IMR-90 (cell line): Measurements from ENCODE around the gene RHBDL1. TPM values are rescaled to one million over a fixed set of nuclear protein-coding genes. Genes with fewer than 3 reads are reported as not detected.

Experiments
- ATAC-seq: fragments of 200-7000 bp; cut with Tn5 transposase; 2 replicates; pipeline ENCODE4 v1.9.1; 2020; ENCODE audit warnings: low read depth, mild to moderate bottlenecking, moderate library complexity
- BruUV-seq: library from RNA; stranded (reverse); fragments of 400-500 nt; replicated peaks from 2 replicates; lab custom pipeline; 2021; lab: Mats Ljungman, UMichigan
- CTCF ChIA-PET: fragments of 300-600 bp; formaldehyde crosslinking; extraction: SDS; loops from one replicate; lab custom pipeline; 2021; ENCODE audit warnings: antibody characterized with exemption; lab: Yijun Ruan, JAX
- POLR2A ChIA-PET: fragments of 300-600 bp; sonication (Branson Sonifier 250); formaldehyde crosslinking; loops from one replicate; lab custom pipeline; 2022; ENCODE audit warnings: antibody characterized with exemption; ENCODE audit not compliant: unreplicated experiment; lab: Charles Lee
- DNase-seq: peaks from one replicate; pipeline ENCODE4 v3.0.0; 2013
- H2AFZ ChIP-seq: replicated peaks from 2 replicates; pipeline ENCODE3; 2013; ENCODE audit warnings: low read length, mild to moderate bottlenecking; ENCODE audit not compliant: poor library complexity
- H2AK5ac ChIP-seq: 2 replicates; pipeline ENCODE4 v1.6.1; 2013; ENCODE audit warnings: low read depth, low read length, inconsistent platforms
- H2AK9ac ChIP-seq: replicated peaks from 2 replicates; pipeline ENCODE3; 2013; ENCODE audit warnings: mild to moderate bottlenecking, low read depth, low read length, moderate library complexity; ENCODE audit not compliant: poor library complexity
- H2BK120ac ChIP-seq: 2 replicates; pipeline ENCODE4 v1.6.1; 2013; ENCODE audit warnings: low read depth, low read length, inconsistent platforms
- H2BK15ac ChIP-seq: 3 replicates; pipeline ENCODE4 v1.6.1; 2013; ENCODE audit warnings: low read depth, low read length, inconsistent platforms
- H2BK20ac ChIP-seq: 2 replicates; pipeline ENCODE4 v1.6.1; 2013; ENCODE audit warnings: low read depth, mild to moderate bottlenecking, inconsistent platforms, low read length, moderate library complexity
- H2BK5ac ChIP-seq: 2 replicates; pipeline ENCODE4 v1.6.1; 2013; ENCODE audit warnings: mild to moderate bottlenecking, low read depth, low read length, inconsistent platforms; ENCODE audit not compliant: poor library complexity, severe bottlenecking
- H3K14ac ChIP-seq: replicated peaks from 2 replicates; pipeline ENCODE4 v1.6.1; 2013; ENCODE audit warnings: low read depth, low read length, inconsistent platforms
- H3K18ac ChIP-seq: 2 replicates; pipeline ENCODE4 v1.6.1; 2013; ENCODE audit warnings: low read depth, low read length, control low read depth
- H3K23ac ChIP-seq: 2 replicates; pipeline ENCODE4 v1.6.1; 2013; ENCODE audit warnings: low read depth, low read length, inconsistent platforms
- H3K27ac ChIP-seq: 2 replicates; pipeline ENCODE4 v1.5.1; 2013; ENCODE audit warnings: mild to moderate bottlenecking, control low read depth, low read length; ENCODE audit not compliant: insufficient read depth
- H3K27me3 ChIP-seq: 2 replicates; pipeline ENCODE4 v1.6.1; 2013; ENCODE audit warnings: low read length; ENCODE audit not compliant: control insufficient read depth, insufficient read depth
- H3K36me3 ChIP-seq: 2 replicates; pipeline ENCODE4 v1.6.1; 2013; ENCODE audit warnings: low read length, mixed read lengths; ENCODE audit not compliant: control insufficient read depth, insufficient read depth
- H3K4ac ChIP-seq: 2 replicates; pipeline ENCODE4 v1.6.1; 2013; ENCODE audit warnings: low read depth, low read length, inconsistent platforms
- H3K4me1 ChIP-seq: 2 replicates; pipeline ENCODE4 v1.6.1; 2013; ENCODE audit warnings: low read length, mixed read lengths; ENCODE audit not compliant: control insufficient read depth, insufficient read depth
- H3K4me2 ChIP-seq: 2 replicates; pipeline ENCODE4 v1.6.1; 2013; ENCODE audit warnings: low read depth, mild to moderate bottlenecking, control low read depth, low read length, moderate library complexity
- H3K4me3 ChIP-seq: 2 replicates; pipeline ENCODE4 v1.5.1; 2013; ENCODE audit warnings: low read depth, mild to moderate bottlenecking, control low read depth, low read length, moderate library complexity; ENCODE audit not compliant: insufficient read depth
- H3K56ac ChIP-seq: 2 replicates; pipeline ENCODE4 v1.6.1; 2013; ENCODE audit warnings: low read length, inconsistent platforms; ENCODE audit not compliant: insufficient read depth; ENCODE audit errors: extremely low read depth
- H3K79me1 ChIP-seq, 2 experiments: 2 replicates each; pipeline ENCODE4 v1.6.1; 2013; ENCODE audit warnings: low read length in 2 of 2, inconsistent platforms in 1 of 2, low read depth in 1 of 2
- H3K9ac ChIP-seq: 2 replicates; pipeline ENCODE4 v1.6.1; 2013; ENCODE audit warnings: low read depth, low read length, control low read depth
- H3K9me1 ChIP-seq: 2 replicates; pipeline ENCODE4 v1.6.1; 2013; ENCODE audit warnings: low read length, inconsistent platforms; ENCODE audit not compliant: insufficient read depth
- H3K9me3 ChIP-seq: 2 replicates; pipeline ENCODE4 v1.6.1; 2013; ENCODE audit warnings: low read length; ENCODE audit not compliant: control insufficient read depth, insufficient read depth
- H4K20me1 ChIP-seq: 2 replicates; pipeline ENCODE4 v1.6.1; 2013; ENCODE audit warnings: low read length, inconsistent platforms; ENCODE audit not compliant: insufficient read depth
- H4K5ac ChIP-seq: 2 replicates; pipeline ENCODE4 v1.6.1; 2013; ENCODE audit warnings: mild to moderate bottlenecking, low read depth, low read length, control low read depth
- H4K8ac ChIP-seq, 2 experiments: 2 replicates each; pipeline ENCODE4 v1.6.1; 2013; ENCODE audit warnings: low read depth in 2 of 2, low read length in 2 of 2, control low read depth in 1 of 2, inconsistent platforms in 1 of 2
- H4K91ac ChIP-seq: 2 replicates; pipeline ENCODE4 v1.6.1; 2013; ENCODE audit warnings: low read depth, low read length, inconsistent platforms; ENCODE audit not compliant: insufficient read depth
- BHLHE40 ChIP-seq: fragments of 150-350 bp; IDR thresholded peaks from 2 replicates; pipeline ENCODE4 v1.6.1; 2016; ENCODE audit warnings: mild to moderate bottlenecking, low read depth, low read length
- CEBPB ChIP-seq: IDR thresholded peaks from 2 replicates; pipeline ENCODE4 v1.6.1; 2012; ENCODE audit warnings: low read depth, low read length, improper control_type of control experiment
- CHD1 ChIP-seq: IDR thresholded peaks from 2 replicates; pipeline ENCODE4 v1.6.1; 2012; ENCODE audit warnings: low read depth, low read length, improper control_type of control experiment
- CTCF ChIP-seq: conservative IDR thresholded peaks from 2 replicates; pipeline ENCODE4 v1.5.1; 2012; ENCODE audit warnings: mild to moderate bottlenecking, low read depth, low read length, improper control_type of control experiment
- FOS ChIP-seq: fragments of 150-350 bp; IDR thresholded peaks from 2 replicates; pipeline ENCODE4 v1.6.1; 2016; ENCODE audit warnings: low read depth, low read length
- MAFK ChIP-seq: IDR thresholded peaks from 2 replicates; pipeline ENCODE4 v1.6.1; 2012; ENCODE audit warnings: low read depth, low read length, improper control_type of control experiment
- MAZ ChIP-seq: IDR thresholded peaks from 2 replicates; pipeline ENCODE4 v1.6.1; 2012; ENCODE audit warnings: low read depth, mild to moderate bottlenecking, low read length, improper control_type of control experiment, moderate library complexity, borderline replicate concordance
- MXI1 ChIP-seq: IDR thresholded peaks from 2 replicates; pipeline ENCODE4 v1.6.1; 2012; ENCODE audit warnings: low read depth, mild to moderate bottlenecking, low read length, moderate library complexity, borderline replicate concordance
- POLR2A ChIP-seq: IDR thresholded peaks from 2 replicates; pipeline ENCODE4 v1.6.1; 2012; ENCODE audit warnings: mild to moderate bottlenecking, low read depth, low read length
- RAD21 ChIP-seq: IDR thresholded peaks from 2 replicates; pipeline ENCODE4 v1.6.1; 2012; ENCODE audit warnings: low read length, improper control_type of control experiment
- RCOR1 ChIP-seq: IDR thresholded peaks from 2 replicates; pipeline ENCODE4 v1.6.1; 2012; ENCODE audit warnings: mild to moderate bottlenecking, low read length, improper control_type of control experiment; ENCODE audit not compliant: insufficient replicate concordance
- RFX5 ChIP-seq: IDR thresholded peaks from 2 replicates; pipeline ENCODE4 v1.8.0; 2012; ENCODE audit warnings: low read depth, mild to moderate bottlenecking, low read length, moderate library complexity
- SMC3 ChIP-seq: fragments of 150-350 bp; IDR thresholded peaks from 2 replicates; pipeline ENCODE4 v1.6.1; 2016; ENCODE audit warnings: low read depth, mild to moderate bottlenecking, antibody characterized with exemption, low read length, moderate library complexity
- USF2 ChIP-seq: fragments of 150-350 bp; IDR thresholded peaks from 2 replicates; pipeline ENCODE4 v1.6.1; 2017; ENCODE audit warnings: mild to moderate bottlenecking, antibody characterized with exemption, low read length, low read depth
- WGBS, 2 experiments: methylation state at CpG; one replicate each; pipeline versions ENCODE4 v1.1.5 to v1.1.7; 2013; ENCODE audit warnings: missing lambda C conversion rate in 2 of 2; ENCODE audit not compliant: insufficient read length in 1 of 2; ENCODE audit errors: extremely low coverage in 2 of 2; 5-methylcytosine and 5-hydroxymethylcytosine counted together
- dilution Hi-C: fragments of 300-500 bp; cut with HindIII; formaldehyde crosslinking; loops from one replicate; pipeline ENCODE4 v1.14.3; 2018; ENCODE audit warnings: low sequenced_read_pairs; ENCODE audit not compliant: unreplicated experiment
- in situ Hi-C: fragments of 300-500 bp; cut with MboI; formaldehyde crosslinking; loops from 3 replicates; pipeline ENCODE4 v1.14.3; 2019; ENCODE audit warnings: low sequenced_read_pairs, inconsistent platforms, mixed read lengths
- intact Hi-C: fragments of 100-400 bp; cut with micrococcal nuclease; formaldehyde crosslinking; loops from 2 replicates; pipeline ENCODE4 v1.10.0; 2022
- polyA plus RNA-seq, 3 experiments: library from polyadenylated mRNA; depleted of rRNA; stranded (reverse); fragments of >200 nt; gene quantifications; 2 replicates each; pipeline ENCODE4 v1.2.3, GENCODE V29; 2012; ENCODE audit warnings: low replicate concordance in 1 of 3
- total RNA-seq: library from RNA; depleted of rRNA; stranded (reverse); fragments of >200 nt; gene quantifications from 2 replicates; pipeline ENCODE4 v1.2.3, GENCODE V29; 2012
- TF ChIP-seq, protein P1 (sequence below): fragments of 150-350 bp; IDR thresholded peaks from 2 replicates; pipeline ENCODE4 v1.6.1; 2016; ENCODE audit warnings: low read depth, mild to moderate bottlenecking, low read length, moderate library complexity, borderline replicate concordance

RHBDL1 gene
- total and polyA plus RNA-seq, 2 of the 4 experiments (the other 2 are of a cell fraction): 0.72 to 4.1 TPM

DNA sequence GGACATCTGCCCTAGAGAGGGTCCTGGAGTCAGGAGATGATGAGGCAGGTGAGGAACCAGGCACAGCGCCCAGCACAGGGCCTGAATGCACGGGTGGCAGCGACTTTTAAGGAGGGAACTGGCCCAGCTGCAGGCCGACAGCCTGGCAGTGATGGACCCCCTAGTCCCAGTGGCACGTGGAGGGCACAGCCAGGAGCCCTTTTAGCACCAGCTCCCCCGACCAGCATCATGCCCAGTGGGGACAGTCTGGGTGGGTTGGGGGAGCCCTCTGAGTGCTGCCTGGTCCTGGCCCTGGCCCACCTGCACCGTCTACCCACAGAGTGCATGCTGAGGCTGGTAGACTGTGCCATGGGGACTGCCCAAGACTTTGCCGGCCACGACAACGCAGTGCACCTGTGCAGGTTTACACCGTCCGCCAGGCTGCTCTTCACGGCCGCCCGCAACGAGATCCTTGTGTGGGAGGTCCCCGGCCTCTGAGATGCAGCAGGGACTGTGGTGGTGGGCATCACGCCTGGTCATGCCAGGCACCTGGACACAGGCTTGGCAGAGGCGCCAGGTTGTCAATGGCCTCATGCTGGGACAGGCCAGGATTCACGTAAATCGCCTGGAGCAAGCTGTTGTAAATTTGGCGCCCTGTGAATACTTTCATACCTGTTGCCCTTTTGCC, 8.2 kb upstream of the RHBDL1 start:
- Histone ChIP-seq H2AK9ac (peak overlapping the region; percentile 91), H2BK20ac (no peak overlapping the region), H2BK15ac (no peak overlapping the region), H3K9me3 (no peaks in the 10 kb centered on the region), H4K8ac (peak overlapping the region; percentile 76 to 99), H3K14ac (peak overlapping the region; percentile 99; the same call in 1 of the 2 replicates), H3K23ac (peak overlapping the region; percentile 90; the same call in 1 of the 2 replicates), H3K36me3 (peaks cover 29% of the 10 kb centered on the region), H4K20me1 (peaks cover 13% of the 10 kb centered on the region), H2BK120ac (no peak overlapping the region), H4K91ac (no peak overlapping the region; the same call in 1 of the 2 replicates), H3K4me2 (peak overlapping the region; percentile 53; the same call in 1 of the 2 replicates), H3K4ac (peak overlapping the region; percentile 97), H2AFZ (peak overlapping the region; percentile 97), H3K9me1 (peaks cover 6% of the 10 kb centered on the region), H3K18ac (no peak overlapping the region), H3K79me1 (peaks cover 0 to 23% of the 10 kb centered on the region in 2 experiments; a peak in 1 of 4 replicates), H3K4me1 (peaks cover 6% of the 10 kb centered on the region), H2AK5ac (no peak overlapping the region), H4K5ac (peak overlapping the region; percentile 94), H3K56ac (no peak overlapping the region), H3K9ac (peak overlapping the region; percentile 76), H3K27ac (peak overlapping the region; percentile 68), H3K4me3 (no peak overlapping the region), H3K27me3 (no peaks in the 10 kb centered on the region), H2BK5ac (peak overlapping the region; percentile 62)
- POLR2A ChIA-PET: no interaction called here
- CTCF ChIA-PET: no interaction called here
- intact Hi-C loops (no loop called here), dilution Hi-C loops (no loop called here), in situ Hi-C loops (no loop called here)
- no peak for DNase-seq
- BruUV-seq: no TSS peak
- no peak for ATAC-seq
- 78% methylated on average over 4 of the region's 22 CpGs; no CpG with 5 or more reads in 1 of the 2 experiments for whole genome bisulfite sequencing, 2 experiments
- no peak for TF ChIP-seq MAFK
- no peak for TF ChIP-seq CTCF
- TF ChIP-seq MXI1: no peak
- TF ChIP-seq SMC3: no peak
- no peak for TF ChIP-seq MAZ
- no peak for TF ChIP-seq RAD21
- no peak for TF ChIP-seq CHD1
- TF ChIP-seq USF2: no peak
- TF ChIP-seq CEBPB: no peak
- TF ChIP-seq RCOR1: no peak
- no peak for TF ChIP-seq POLR2A
- TF ChIP-seq, protein P1, sequence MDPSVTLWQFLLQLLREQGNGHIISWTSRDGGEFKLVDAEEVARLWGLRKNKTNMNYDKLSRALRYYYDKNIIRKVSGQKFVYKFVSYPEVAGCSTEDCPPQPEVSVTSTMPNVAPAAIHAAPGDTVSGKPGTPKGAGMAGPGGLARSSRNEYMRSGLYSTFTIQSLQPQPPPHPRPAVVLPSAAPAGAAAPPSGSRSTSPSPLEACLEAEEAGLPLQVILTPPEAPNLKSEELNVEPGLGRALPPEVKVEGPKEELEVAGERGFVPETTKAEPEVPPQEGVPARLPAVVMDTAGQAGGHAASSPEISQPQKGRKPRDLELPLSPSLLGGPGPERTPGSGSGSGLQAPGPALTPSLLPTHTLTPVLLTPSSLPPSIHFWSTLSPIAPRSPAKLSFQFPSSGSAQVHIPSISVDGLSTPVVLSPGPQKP: no peak
- TF ChIP-seq RFX5: no peak
- TF ChIP-seq BHLHE40: no peak
- no peak for TF ChIP-seq FOS
